Activated naive CD8-positive, alpha-beta T cell treated with anti-CD3 and anti-CD28 coated beads, Interleukin-2, amount 10 ng/mL, durations not matched to agents 7 days and 5 days (primary cell): ENCODE data around the gene PTAFR. TPM values are rescaled to one million over a fixed set of nuclear protein-coding genes. Genes with fewer than 3 reads are reported as not detected.

Source experiments
- ATAC-seq: fragments of 150-1000 bp; cut with Tn5 transposase; one replicate; pipeline ENCODE4 v1.10.0; 2021; ENCODE audit warnings: low read depth, moderate library complexity
- POLR2A ChIA-PET: fragments of 350-600 bp; sonication (Branson Sonifier 250); formaldehyde crosslinking; loops from one replicate; lab custom pipeline; 2021; ENCODE audit warnings: antibody characterized with exemption; lab: Charles Lee
- DNase-seq: peaks from one replicate; pipeline ENCODE4 v3.0.0; 2021
- H3K27ac Mint-ChIP-seq: one replicate; pipeline ENCODE4 v1.8.0; 2022; ENCODE audit warnings: mild to moderate bottlenecking, mixed read lengths
- H3K27me3 Mint-ChIP-seq: one replicate; pipeline ENCODE4 v1.8.0; 2022; ENCODE audit warnings: mild to moderate bottlenecking, moderate library complexity, mixed read lengths
- H3K36me3 Mint-ChIP-seq: one replicate; pipeline ENCODE4 v1.8.0; 2021; ENCODE audit warnings: mild to moderate bottlenecking, mixed read lengths
- H3K4me1 Mint-ChIP-seq: one replicate; pipeline ENCODE4 v1.8.0; 2021; ENCODE audit warnings: mixed read lengths
- H3K4me3 Mint-ChIP-seq: one replicate; pipeline ENCODE4 v1.8.0; 2022; ENCODE audit warnings: mild to moderate bottlenecking, moderate library complexity, mixed read lengths
- H3K9me3 Mint-ChIP-seq: one replicate; pipeline ENCODE4 v1.8.0; 2021; ENCODE audit warnings: mixed read lengths
- total RNA-seq, 2 experiments: library from RNA; stranded (reverse); gene quantifications; one replicate each; pipeline ENCODE4 v1.2.3, GENCODE V29; 2021

PTAFR gene
- total RNA-seq, 2 experiments from 2014 or later = 0.99 to 1.1 TPM

- no peak for ATAC-seq
- H3K9me3 Mint-ChIP-seq = peaks cover 3% of the 10 kb centered on the region
- DNase-seq = peak; percentile 21
- POLR2A ChIA-PET = interaction anchor here (0.8 to 1.1 kb wide), 2 partner anchors 103 to 106 kb away, joined by 3 read pairs; partner anchors contain the start of gene EYA3
- H3K36me3 Mint-ChIP-seq = peaks cover 32% of the 10 kb centered on the region
- H3K27me3 Mint-ChIP-seq = no peaks in the 10 kb centered on the region
- no peak overlapping the region for H3K4me3 Mint-ChIP-seq
- H3K27ac Mint-ChIP-seq = no peak overlapping the region
- peaks cover 34% of the 10 kb centered on the region for H3K4me1 Mint-ChIP-seq
These were observed 18.0 kb upstream of the PTAFR start for GRCh38 chr1:28194326-28195035.

- DNase-seq = peak; percentile 17
- no peak overlapping the region for H3K27ac Mint-ChIP-seq
- H3K9me3 Mint-ChIP-seq = peaks cover 2% of the 10 kb centered on the region
These were observed 17.2 kb upstream of the PTAFR start for GRCh38 chr1:28193701-28194161.

GRCh38 chr1:28190996-28191645 lies 14.6 kb upstream of the PTAFR start:
- H3K27me3 Mint-ChIP-seq = no peaks in the 10 kb centered on the region
- ATAC-seq = no peak
- H3K4me3 Mint-ChIP-seq = no peak overlapping the region
- no peak overlapping the region for H3K27ac Mint-ChIP-seq
- peaks cover 9% of the 10 kb centered on the region for H3K4me1 Mint-ChIP-seq
- no peaks in the 10 kb centered on the region for H3K9me3 Mint-ChIP-seq
- POLR2A ChIA-PET = no interaction called here
- H3K36me3 Mint-ChIP-seq = peaks cover 6% of the 10 kb centered on the region
- no peak for DNase-seq

More at GRCh38 chr1:28193701-28194161, 17.2 kb upstream of the PTAFR start:
- POLR2A ChIA-PET = interaction anchor here (0.6 to 0.8 kb wide), 2 partner anchors 102 to 136 kb away, joined by 3 to 4 read pairs; no protein-coding TSS in a partner anchor
- Mint-ChIP-seq H3K4me1 (peaks cover 27% of the 10 kb centered on the region), H3K27me3 (no peaks in the 10 kb centered on the region), H3K4me3 (no peak overlapping the region), H3K36me3 (peaks cover 24% of the 10 kb centered on the region)
- no peak for ATAC-seq

GRCh38 chr1:28190337-28190979 lies 14.0 kb upstream of the PTAFR start:
- Mint-ChIP-seq H3K4me1 (peaks cover 7% of the 10 kb centered on the region), H3K4me3 (no peak overlapping the region), H3K27ac (peak overlapping the region; percentile 55), H3K36me3 (peaks cover 6% of the 10 kb centered on the region), H3K9me3 (no peaks in the 10 kb centered on the region), H3K27me3 (peaks cover 6% of the 10 kb centered on the region)
- POLR2A ChIA-PET = no interaction called here
- DNase-seq (no peak), ATAC-seq (no peak)

GRCh38 chr1:28185071-28185470 lies 8.6 kb upstream of the PTAFR start:
- H3K4me1 Mint-ChIP-seq = peaks cover 16% of the 10 kb centered on the region
- ATAC-seq = no peak
- POLR2A ChIA-PET = interaction anchor here (2.4 kb wide), 1 partner anchor 97 kb away, joined by 6 read pairs; the partner anchor contains the start of gene EYA3
- H3K27me3 Mint-ChIP-seq = peaks cover 28% of the 10 kb centered on the region
- no peaks in the 10 kb centered on the region for H3K9me3 Mint-ChIP-seq
- peaks cover 10% of the 10 kb centered on the region for H3K36me3 Mint-ChIP-seq
- H3K4me3 Mint-ChIP-seq = no peak overlapping the region
- no peak overlapping the region for H3K27ac Mint-ChIP-seq
- no peak for DNase-seq

GRCh38 chr1:28180306-28181305 lies 4.1 kb upstream of the PTAFR start:
- POLR2A ChIA-PET = interaction anchor here (0.6 kb wide), 1 partner anchor 140 kb away, joined by 6 read pairs; no protein-coding TSS in a partner anchor
- H3K4me3 Mint-ChIP-seq = peak overlapping the region; percentile 75
- H3K36me3 Mint-ChIP-seq = peaks cover 10% of the 10 kb centered on the region
- no peak for ATAC-seq
- H3K4me1 Mint-ChIP-seq = peaks cover 29% of the 10 kb centered on the region
- DNase-seq = no peak
- H3K9me3 Mint-ChIP-seq = no peaks in the 10 kb centered on the region
- H3K27ac Mint-ChIP-seq = peak overlapping the region; percentile 55
- H3K27me3 Mint-ChIP-seq = peaks cover 54% of the 10 kb centered on the region

GRCh38 chr1:28178690-28179485 lies 2.4 kb upstream of the PTAFR start:
- ATAC-seq (no peak), DNase-seq (no peak)
- peaks cover 54% of the 10 kb centered on the region for H3K27me3 Mint-ChIP-seq
- H3K4me1 Mint-ChIP-seq = peaks cover 32% of the 10 kb centered on the region
- H3K4me3 Mint-ChIP-seq = no peak overlapping the region
- H3K27ac Mint-ChIP-seq = no peak overlapping the region
- POLR2A ChIA-PET = no interaction called here
- peaks cover 5% of the 10 kb centered on the region for H3K36me3 Mint-ChIP-seq
- no peaks in the 10 kb centered on the region for H3K9me3 Mint-ChIP-seq

- peaks cover 49% of the 10 kb centered on the region for H3K27me3 Mint-ChIP-seq
- H3K9me3 Mint-ChIP-seq = no peaks in the 10 kb centered on the region
- H3K36me3 Mint-ChIP-seq = peaks cover 3% of the 10 kb centered on the region
- ATAC-seq (no peak), DNase-seq (no peak)
- no peak overlapping the region for H3K27ac Mint-ChIP-seq
- peaks cover 43% of the 10 kb centered on the region for H3K4me1 Mint-ChIP-seq
- no peak overlapping the region for H3K4me3 Mint-ChIP-seq
- POLR2A ChIA-PET = interaction anchor here (2.0 kb wide), 1 partner anchor 23 kb away, joined by 5 read pairs; no protein-coding TSS in a partner anchor
These were observed 470 bp downstream of the PTAFR start for GRCh38 chr1:28175955-28176485.

- H3K36me3 Mint-ChIP-seq = no peaks in the 10 kb centered on the region
- H3K4me3 Mint-ChIP-seq = peak overlapping the region; percentile 3
- peaks cover 40% of the 10 kb centered on the region for H3K27me3 Mint-ChIP-seq
- H3K9me3 Mint-ChIP-seq = no peaks in the 10 kb centered on the region
- DNase-seq (no peak), ATAC-seq (no peak)
- POLR2A ChIA-PET = no interaction called here
- peaks cover 46% of the 10 kb centered on the region for H3K4me1 Mint-ChIP-seq
- H3K27ac Mint-ChIP-seq = peak overlapping the region; percentile 44
These were observed 2.6 kb downstream of the PTAFR start for GRCh38 chr1:28173980-28174297.

- Mint-ChIP-seq H3K4me1 (peaks cover 49% of the 10 kb centered on the region), H3K27ac (peak overlapping the region; percentile 44), H3K4me3 (peak overlapping the region; percentile 3), H3K27me3 (peaks cover 35% of the 10 kb centered on the region), H3K36me3 (peaks cover under 1% of the 10 kb centered on the region), H3K9me3 (no peaks in the 10 kb centered on the region)
- POLR2A ChIA-PET = interaction anchor here (0.7 kb wide), 1 partner anchor 69 kb away, joined by 4 read pairs; no protein-coding TSS in a partner anchor
- ATAC-seq (no peak), DNase-seq (no peak)
These were observed 3.1 kb downstream of the PTAFR start for GRCh38 chr1:28173151-28173979.

- ATAC-seq (peak; percentile 46), DNase-seq (peak; percentile 53)
- POLR2A ChIA-PET = interaction anchor here (0.6 to 1.1 kb wide), 2 partner anchors 11 to 27 kb away, joined by 3 to 4 read pairs; no protein-coding TSS in a partner anchor
- Mint-ChIP-seq H3K36me3 (peaks cover 3% of the 10 kb centered on the region), H3K27ac (peak overlapping the region; percentile 68), H3K4me1 (peaks cover 53% of the 10 kb centered on the region), H3K4me3 (peak overlapping the region; percentile 76), H3K27me3 (peaks cover 33% of the 10 kb centered on the region), H3K9me3 (no peaks in the 10 kb centered on the region)
These were observed 3.8 kb downstream of the PTAFR start for GRCh38 chr1:28172713-28173150.
